DMS53 treated with DMSO at 0.1 percent for 48 hours (cell line): ENCODE results near the gene FILIP1L.
"Not testable (repeated sequence)": the region's sequence is repeated elsewhere in the genome, so short reads cannot be mapped to it uniquely, and the experiment has no call there.

Source experiments
- DNase-seq: peaks from one replicate; lab custom pipeline; 2025; ENCODE audit not compliant: unreplicated experiment; lab: John Stamatoyannopoulos, UW

The FILIP1L gene

GRCh38 chr3:100075851-100076730 is 38.2 kb downstream of the FILIP1L start:
- no peak for DNase-seq

GRCh38 chr3:100075196-100075595 is 39.1 kb downstream of the FILIP1L start:
- DNase-seq, result no peak

- DNase-seq, result no peak
Measured at GRCh38 chr3:100073714-100074307, 40.5 kb downstream of the FILIP1L start.

DNA sequence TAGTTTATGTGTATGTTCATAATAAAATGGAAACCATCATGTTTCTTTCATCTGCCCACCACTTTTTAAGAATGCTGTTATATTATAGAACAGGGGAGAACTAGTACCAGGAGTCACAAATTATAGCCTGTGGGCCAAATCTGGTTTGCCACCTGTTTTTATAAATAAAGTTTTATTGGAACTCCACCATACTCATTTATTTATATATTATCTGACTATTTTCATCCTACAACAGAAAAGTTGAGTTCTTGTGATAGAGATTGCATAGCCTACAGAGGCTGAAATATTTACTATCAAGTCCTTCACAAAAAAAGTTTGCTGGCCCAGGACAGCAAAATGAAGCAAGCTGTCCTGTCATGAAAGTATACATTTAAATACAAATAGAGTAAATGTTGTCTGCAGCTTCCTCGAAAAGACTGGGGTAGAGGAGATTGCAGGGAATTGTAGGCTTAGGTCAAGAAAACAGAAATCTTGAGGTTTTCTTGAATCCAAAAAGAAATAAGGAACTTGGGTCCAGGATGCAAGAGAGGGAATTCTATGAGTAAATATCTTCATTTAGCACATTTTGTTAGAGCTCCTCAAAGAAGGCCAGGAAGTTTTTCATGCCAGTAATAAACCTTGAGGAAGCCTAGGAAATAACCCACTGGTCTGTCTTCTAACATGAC is 41.1 kb downstream of the FILIP1L start:
- no peak for DNase-seq

DNA sequence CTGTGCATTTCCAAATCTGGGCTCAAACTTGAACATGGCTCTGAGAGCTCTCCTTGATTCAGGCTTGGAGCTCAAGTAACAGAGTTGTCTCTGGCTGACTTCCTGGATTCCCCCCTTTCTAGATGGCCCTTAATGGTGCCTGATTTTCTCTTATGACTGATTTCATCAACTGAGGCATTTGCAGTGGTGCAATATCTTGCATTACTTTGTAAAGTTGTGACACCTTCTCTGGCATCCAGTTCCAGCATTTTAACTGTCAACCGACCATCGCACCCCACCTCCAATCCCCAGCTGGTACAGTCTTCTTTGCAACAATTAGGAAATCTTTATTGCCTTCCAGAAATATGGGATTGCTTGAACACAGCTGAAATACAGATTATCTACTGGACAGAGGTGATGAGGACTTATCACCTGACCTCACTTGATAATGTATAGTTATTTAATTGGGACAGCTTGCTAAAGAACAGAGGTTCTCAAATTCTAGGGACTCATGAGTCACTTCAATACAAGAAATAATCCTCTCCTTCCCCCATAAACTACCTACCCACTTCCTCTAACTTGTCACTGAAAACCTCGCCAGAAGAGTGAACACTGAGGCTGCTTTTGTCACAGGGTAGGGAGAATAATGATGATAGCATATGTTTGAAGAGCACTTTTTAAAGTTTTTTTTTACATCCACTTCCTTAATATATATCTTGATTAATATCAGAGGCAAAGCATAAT is 41.8 kb downstream of the FILIP1L start:
- DNase-seq, result no peak

- no peak for DNase-seq
Measured at GRCh38 chr3:100069472-100069871, 44.8 kb downstream of the FILIP1L start.

GRCh38 chr3:100068826-100069225 is 45.5 kb downstream of the FILIP1L start:
- peak; percentile 45 for DNase-seq

DNA sequence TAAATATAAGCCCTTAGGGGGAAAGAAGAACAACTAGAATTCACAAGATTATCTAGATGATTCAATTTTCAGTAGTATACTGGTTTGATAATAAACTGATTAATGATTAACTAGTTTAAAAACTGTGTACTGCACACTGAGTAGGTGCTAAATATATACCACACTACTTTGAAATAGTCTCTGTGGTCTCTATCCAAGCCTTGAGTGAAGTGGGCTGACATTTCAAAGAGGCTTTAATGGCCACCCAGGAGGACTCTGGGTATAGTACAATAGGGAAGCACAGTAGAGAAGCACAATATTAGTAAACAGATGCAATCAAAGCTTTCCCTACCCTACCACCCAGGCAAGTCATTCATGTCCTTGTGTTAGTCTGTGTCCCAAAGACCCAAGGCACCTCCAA is 46.7 kb downstream of the FILIP1L start:
- DNase-seq, result no peak

GRCh38 chr3:100063929-100064461 is 50.3 kb downstream of the FILIP1L start:
- no peak for DNase-seq

DNA sequence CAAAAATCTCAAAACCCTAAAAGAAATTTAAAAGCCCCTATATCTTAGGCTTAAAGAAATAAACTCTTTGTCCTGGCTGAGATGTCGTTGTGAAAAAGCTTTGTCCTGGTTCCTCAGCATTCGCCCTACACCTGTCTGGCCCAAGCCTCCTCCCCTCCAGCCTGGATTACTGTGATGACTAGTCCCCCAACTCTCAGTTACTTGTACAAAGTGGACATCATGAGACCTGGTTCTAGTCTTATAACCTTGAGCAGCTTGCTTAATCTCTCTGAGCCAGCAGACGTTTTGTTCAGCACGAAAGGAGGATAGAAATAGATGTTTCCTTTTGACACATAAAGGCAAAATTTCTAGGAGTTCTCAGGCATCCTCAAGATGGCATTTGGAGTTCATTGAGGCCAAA is 51.6 kb downstream of the FILIP1L start:
- no peak for DNase-seq

- DNase-seq, result no peak
Measured at GRCh38 chr3:100060685-100061484, 53.4 kb downstream of the FILIP1L start.

- no peak for DNase-seq
Measured at GRCh38 chr3:100059472-100059871, 54.8 kb downstream of the FILIP1L start.

GRCh38 chr3:100057716-100058575 is 56.4 kb downstream of the FILIP1L start:
- no peak for DNase-seq

- DNase-seq, result no peak
Measured at GRCh38 chr3:100053951-100054620, 60.2 kb downstream of the FILIP1L start.

- not testable (repeated sequence) for DNase-seq
Measured at GRCh38 chr3:100051513-100051912, 62.8 kb downstream of the FILIP1L start.

DNA sequence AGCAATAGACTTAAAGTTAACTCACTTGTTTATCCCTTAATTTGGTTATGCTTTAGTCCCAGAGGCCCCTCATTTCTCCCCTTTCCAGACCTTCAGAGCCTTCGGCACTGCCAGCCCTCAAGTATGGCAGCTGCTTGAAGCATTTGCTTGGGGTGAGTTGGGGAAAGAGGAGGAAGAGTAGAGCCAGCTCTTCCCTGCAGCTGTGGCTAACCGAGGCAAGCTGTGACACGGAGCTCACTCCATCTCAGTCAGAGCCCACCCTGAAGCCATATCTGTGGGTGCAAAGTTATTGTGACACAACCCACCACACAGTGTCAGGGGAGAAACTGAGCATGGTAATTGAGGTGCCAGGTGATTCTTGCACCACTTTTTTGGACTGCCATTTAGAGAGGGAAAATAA is 66.1 kb downstream of the FILIP1L start:
- DNase-seq, result no peak

GRCh38 chr3:100047455-100048141 is 66.7 kb downstream of the FILIP1L start:
- peak; percentile 47 for DNase-seq

DNA sequence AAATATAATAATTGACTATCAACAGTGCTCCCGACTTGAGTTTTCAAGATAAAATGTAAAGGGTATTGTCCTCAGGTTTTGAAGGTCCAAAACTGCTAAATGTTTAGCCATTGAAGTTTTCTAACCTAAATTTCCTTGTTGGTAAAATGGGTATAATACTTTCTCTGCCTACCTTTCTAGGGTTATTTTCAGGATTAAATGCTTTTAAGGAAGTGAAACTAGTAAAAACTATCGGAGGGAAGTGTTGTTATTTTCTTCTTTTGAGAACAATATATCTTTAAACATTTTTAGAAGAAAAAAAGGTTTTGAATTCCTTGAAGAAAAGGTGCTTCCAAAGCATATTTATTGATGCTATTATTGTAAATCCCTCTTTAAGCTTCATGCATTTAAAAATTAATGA is 67.3 kb downstream of the FILIP1L start:
- DNase-seq, result no peak
